Loucy (cell line): ENCODE measurements around the gene LOXL1.

ENCODE experiments used
- EZH2phosphoT487 ChIP-seq: fragments of 200-600 bp; IDR thresholded peaks from 2 replicates; pipeline ENCODE4 v1.6.1; 2018; ENCODE audit warnings: antibody characterized with exemption, mild to moderate bottlenecking, moderate library complexity, borderline replicate concordance
- TF ChIP-seq, protein P1 (sequence below): fragments of 200-600 bp; sonication (generic); conservative IDR thresholded peaks from 2 replicates; pipeline ENCODE4 v1.5.1; 2014; ENCODE audit warnings: mild to moderate bottlenecking, antibody characterized with exemption, low read length

DNA sequence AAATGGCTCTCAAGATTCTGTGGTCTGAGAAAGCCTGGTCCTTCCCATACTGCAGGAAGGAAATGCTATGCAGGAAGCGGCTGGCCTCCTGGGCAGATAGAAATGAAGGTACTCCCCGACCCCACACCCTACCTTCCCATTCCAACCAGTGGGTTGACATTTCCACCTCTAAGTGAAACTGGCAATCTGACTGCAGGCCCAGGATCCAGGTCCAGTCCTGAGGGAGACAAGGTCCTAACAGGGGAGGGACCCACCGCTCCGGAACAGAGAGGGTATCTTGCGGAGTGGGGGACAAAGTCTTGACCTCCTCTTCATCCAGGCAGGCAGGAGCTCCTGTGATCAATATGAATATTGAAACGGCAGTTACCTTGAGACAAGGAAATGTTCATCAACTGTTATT is 6.6 kb upstream of the LOXL1 start:
- TF ChIP-seq, protein P1, sequence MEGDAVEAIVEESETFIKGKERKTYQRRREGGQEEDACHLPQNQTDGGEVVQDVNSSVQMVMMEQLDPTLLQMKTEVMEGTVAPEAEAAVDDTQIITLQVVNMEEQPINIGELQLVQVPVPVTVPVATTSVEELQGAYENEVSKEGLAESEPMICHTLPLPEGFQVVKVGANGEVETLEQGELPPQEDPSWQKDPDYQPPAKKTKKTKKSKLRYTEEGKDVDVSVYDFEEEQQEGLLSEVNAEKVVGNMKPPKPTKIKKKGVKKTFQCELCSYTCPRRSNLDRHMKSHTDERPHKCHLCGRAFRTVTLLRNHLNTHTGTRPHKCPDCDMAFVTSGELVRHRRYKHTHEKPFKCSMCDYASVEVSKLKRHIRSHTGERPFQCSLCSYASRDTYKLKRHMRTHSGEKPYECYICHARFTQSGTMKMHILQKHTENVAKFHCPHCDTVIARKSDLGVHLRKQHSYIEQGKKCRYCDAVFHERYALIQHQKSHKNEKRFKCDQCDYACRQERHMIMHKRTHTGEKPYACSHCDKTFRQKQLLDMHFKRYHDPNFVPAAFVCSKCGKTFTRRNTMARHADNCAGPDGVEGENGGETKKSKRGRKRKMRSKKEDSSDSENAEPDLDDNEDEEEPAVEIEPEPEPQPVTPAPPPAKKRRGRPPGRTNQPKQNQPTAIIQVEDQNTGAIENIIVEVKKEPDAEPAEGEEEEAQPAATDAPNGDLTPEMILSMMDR = no peak
- TF ChIP-seq EZH2phosphoT487 = no peak
